RWPE2 (cell line): ENCODE measurements around the gene POMGNT2.

Experiments used
- ATAC-seq: fragments of 200-7000 bp; cut with Tn5 transposase; 3 replicates; pipeline ENCODE4 v1.9.1; 2021; ENCODE audit warnings: low read depth
- DNase-seq: peaks from one replicate; pipeline ENCODE4 v3.0.0-alpha.2; 2020; ENCODE audit warnings: low spot score
- H3K27ac ChIP-seq: fragments of 450-650 bp; 2 replicates; pipeline ENCODE4 v1.5.1; 2017; ENCODE audit warnings: mild to moderate bottlenecking; ENCODE audit not compliant: poor library complexity, severe bottlenecking
- H3K27me3 ChIP-seq: fragments of 250-450 bp; sonication (Bioruptor Pico); 2 replicates; pipeline ENCODE4 v1.5.1; 2021; ENCODE audit warnings: mild to moderate bottlenecking, moderate library complexity; ENCODE audit not compliant: insufficient read depth, poor library complexity, severe bottlenecking
- H3K36me3 ChIP-seq: fragments of 250-450 bp; sonication (Bioruptor Pico); 2 replicates; pipeline ENCODE4 v1.5.1; 2020; ENCODE audit warnings: low read depth, mild to moderate bottlenecking, moderate library complexity
- H3K4me1 ChIP-seq: fragments of 250-450 bp; sonication (Bioruptor Pico); 2 replicates; pipeline ENCODE4 v1.5.1; 2021; ENCODE audit warnings: mild to moderate bottlenecking, moderate library complexity; ENCODE audit not compliant: insufficient read depth, poor library complexity, severe bottlenecking
- H3K4me3 ChIP-seq: fragments of 250-450 bp; sonication (Bioruptor Pico); 2 replicates; pipeline ENCODE4 v1.5.1; 2021; ENCODE audit warnings: mild to moderate bottlenecking, moderate library complexity; ENCODE audit not compliant: severe bottlenecking
- H3K9me3 ChIP-seq: fragments of 250-450 bp; sonication (Bioruptor Pico); 2 replicates; pipeline ENCODE4 v1.5.1; 2021; ENCODE audit warnings: mild to moderate bottlenecking, moderate library complexity; ENCODE audit not compliant: severe bottlenecking
- TF ChIP-seq, protein P1 (sequence below): fragments of 450-650 bp; IDR thresholded peaks from one replicate; pipeline ENCODE4 v1.5.1; 2017; ENCODE audit warnings: mild to moderate bottlenecking, moderate library complexity; ENCODE audit not compliant: poor library complexity, severe bottlenecking

POMGNT2 gene

DNA sequence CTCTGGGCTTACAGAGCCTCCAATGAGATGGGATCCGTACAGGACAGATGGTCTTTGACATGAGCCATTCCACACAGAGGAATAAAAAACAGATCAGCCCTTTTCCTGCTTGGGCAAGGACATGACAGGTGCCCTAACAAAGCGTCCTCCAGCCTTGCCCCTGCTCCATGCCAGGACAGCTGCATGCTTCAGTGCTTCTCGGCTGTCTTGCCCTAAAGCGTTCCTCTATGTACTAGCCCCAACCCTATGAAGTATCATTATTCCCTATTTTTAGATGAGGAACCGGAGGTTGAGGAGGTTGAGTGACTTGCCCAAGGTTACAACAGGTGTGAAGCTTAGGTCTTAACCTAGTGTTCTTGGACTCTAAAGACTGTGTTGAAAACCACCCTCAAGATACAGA, 10.5 kb downstream of the POMGNT2 start:
- no peak for ATAC-seq
- no peak overlapping the region for H3K4me3 ChIP-seq

DNA sequence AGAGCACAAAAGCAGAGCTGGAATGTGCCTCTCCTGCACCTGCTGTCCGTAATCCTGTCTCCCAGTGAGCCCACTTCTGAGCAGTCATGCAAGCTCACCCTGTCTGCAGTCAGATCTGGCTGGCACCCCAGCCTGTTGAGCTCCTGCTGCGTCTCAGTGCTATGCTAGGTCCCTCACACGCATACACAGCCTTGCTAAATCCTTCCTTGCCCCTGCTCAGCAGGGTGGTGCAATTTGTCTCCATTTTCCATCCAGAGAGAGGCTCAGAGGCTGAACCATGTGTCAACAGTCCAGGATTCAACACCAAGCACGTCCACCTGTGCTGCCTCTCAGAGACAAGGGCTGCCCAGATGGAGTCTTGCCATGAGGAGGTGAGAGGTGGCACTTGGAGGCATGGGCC, 11.0 kb downstream of the POMGNT2 start:
- DNase-seq (no peak), ATAC-seq (no peak)
- Histone ChIP-seq H3K4me3 (no peak overlapping the region), H3K36me3 (no peaks in the 10 kb centered on the region), H3K9me3 (no peaks in the 10 kb centered on the region), H3K27ac (no peak overlapping the region), H3K4me1 (no peaks in the 10 kb centered on the region), H3K27me3 (no peaks in the 10 kb centered on the region)
- TF ChIP-seq, protein P1, sequence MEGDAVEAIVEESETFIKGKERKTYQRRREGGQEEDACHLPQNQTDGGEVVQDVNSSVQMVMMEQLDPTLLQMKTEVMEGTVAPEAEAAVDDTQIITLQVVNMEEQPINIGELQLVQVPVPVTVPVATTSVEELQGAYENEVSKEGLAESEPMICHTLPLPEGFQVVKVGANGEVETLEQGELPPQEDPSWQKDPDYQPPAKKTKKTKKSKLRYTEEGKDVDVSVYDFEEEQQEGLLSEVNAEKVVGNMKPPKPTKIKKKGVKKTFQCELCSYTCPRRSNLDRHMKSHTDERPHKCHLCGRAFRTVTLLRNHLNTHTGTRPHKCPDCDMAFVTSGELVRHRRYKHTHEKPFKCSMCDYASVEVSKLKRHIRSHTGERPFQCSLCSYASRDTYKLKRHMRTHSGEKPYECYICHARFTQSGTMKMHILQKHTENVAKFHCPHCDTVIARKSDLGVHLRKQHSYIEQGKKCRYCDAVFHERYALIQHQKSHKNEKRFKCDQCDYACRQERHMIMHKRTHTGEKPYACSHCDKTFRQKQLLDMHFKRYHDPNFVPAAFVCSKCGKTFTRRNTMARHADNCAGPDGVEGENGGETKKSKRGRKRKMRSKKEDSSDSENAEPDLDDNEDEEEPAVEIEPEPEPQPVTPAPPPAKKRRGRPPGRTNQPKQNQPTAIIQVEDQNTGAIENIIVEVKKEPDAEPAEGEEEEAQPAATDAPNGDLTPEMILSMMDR = no peak

More for the DNA sequence above, 10.5 kb downstream of the POMGNT2 start:
- TF ChIP-seq, protein P1 = no peak
- DNase-seq = no peak
- Histone ChIP-seq H3K27me3 (no peaks in the 10 kb centered on the region), H3K9me3 (no peaks in the 10 kb centered on the region), H3K36me3 (no peaks in the 10 kb centered on the region), H3K4me1 (no peaks in the 10 kb centered on the region), H3K27ac (no peak overlapping the region)

DNA sequence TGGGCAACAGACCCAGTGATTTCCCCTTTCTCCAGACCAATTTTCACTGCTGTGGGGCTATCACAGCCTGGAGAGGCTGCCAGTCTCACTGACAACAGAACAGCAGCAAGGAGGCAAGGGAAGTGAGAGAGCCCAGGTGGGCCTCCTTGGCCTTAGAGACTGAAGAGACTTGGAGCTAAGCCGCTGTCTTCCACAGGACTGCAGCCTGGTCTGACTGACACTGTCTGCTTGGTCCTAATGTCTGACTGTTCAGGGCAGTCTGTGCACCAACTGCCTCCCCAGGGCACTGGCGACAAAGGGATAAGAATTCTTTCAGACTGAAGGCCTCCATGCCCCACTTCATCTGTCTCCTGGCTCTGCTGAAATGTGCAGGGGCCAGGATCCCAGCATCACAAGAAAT, 11.5 kb downstream of the POMGNT2 start:
- H3K9me3 ChIP-seq = no peaks in the 10 kb centered on the region
- H3K36me3 ChIP-seq = no peaks in the 10 kb centered on the region
- H3K4me3 ChIP-seq = no peak overlapping the region
- H3K4me1 ChIP-seq = no peaks in the 10 kb centered on the region
- TF ChIP-seq, protein P1 = no peak
- no peak for ATAC-seq
- no peaks in the 10 kb centered on the region for H3K27me3 ChIP-seq
- H3K27ac ChIP-seq = no peak overlapping the region
- no peak for DNase-seq

DNA sequence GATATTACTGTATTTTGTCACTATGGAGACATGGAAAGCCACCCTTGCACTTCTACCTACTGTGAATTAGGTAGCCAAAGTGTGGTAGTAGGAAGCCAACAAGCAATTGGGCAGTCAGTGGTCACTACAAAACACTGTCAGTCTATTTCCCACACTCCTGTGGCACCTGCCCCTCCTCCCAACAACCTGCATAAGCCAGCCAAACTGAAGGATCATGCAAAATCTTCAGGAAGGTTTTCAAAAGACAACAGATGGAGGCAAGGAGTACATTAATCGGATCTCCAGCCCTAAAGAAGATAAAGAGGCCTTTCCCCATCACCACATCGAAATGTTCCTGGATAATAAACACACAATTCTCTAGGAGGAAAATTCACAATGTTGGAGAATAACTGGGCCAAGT, 11.9 kb downstream of the POMGNT2 start:
- TF ChIP-seq, protein P1 = no peak
- DNase-seq = no peak
- no peak overlapping the region for H3K27ac ChIP-seq

DNA sequence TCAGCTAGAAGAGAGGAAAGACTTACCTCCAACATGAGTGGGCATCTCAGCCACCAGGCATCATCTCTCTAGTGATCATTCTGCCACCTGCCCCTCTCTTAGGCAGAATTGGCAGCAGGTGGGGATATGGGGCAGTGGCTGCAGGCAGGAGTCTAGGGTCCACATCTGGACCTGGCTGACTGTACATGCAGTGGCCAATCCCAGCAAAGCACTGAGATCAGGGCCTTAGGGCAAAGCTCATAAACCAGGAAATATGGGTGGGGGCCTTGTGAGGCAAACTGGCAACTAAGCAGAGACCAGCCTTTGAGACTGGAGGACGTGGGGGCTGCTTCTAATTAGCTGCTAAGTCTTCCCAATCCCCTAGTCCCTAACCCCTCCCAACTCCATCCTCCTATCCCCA, 12.9 kb downstream of the POMGNT2 start:
- Histone ChIP-seq H3K27me3 (no peaks in the 10 kb centered on the region), H3K36me3 (no peaks in the 10 kb centered on the region), H3K4me1 (no peaks in the 10 kb centered on the region), H3K4me3 (no peak overlapping the region), H3K27ac (no peak overlapping the region), H3K9me3 (no peaks in the 10 kb centered on the region)
- ATAC-seq (no peak), DNase-seq (no peak)
- TF ChIP-seq, protein P1 = no peak

More for the DNA sequence above, 11.9 kb downstream of the POMGNT2 start:
- Histone ChIP-seq H3K36me3 (no peaks in the 10 kb centered on the region), H3K4me3 (no peak overlapping the region), H3K4me1 (no peaks in the 10 kb centered on the region), H3K27me3 (no peaks in the 10 kb centered on the region), H3K9me3 (no peaks in the 10 kb centered on the region)
- no peak for ATAC-seq
